Activated CD4-positive, alpha-beta T cell treated with anti-CD3 and anti-CD28 coated beads for 24 hours (primary cell): ENCODE results near the gene ZNF248.
A peak's percentile ranks its signal among the peaks of the same experiment; 100 is the strongest.
"Not testable (repeated sequence)": the region's sequence is repeated elsewhere in the genome, so short reads cannot be mapped to it uniquely, and the experiment has no call there.

Experiments
- DNase-seq, 2 donors: peaks; one replicate each; pipeline ENCODE4 v3.0.0-alpha.2; 2020; ENCODE audit warnings: low read depth in 2 of 2

Gene ZNF248

DNA sequence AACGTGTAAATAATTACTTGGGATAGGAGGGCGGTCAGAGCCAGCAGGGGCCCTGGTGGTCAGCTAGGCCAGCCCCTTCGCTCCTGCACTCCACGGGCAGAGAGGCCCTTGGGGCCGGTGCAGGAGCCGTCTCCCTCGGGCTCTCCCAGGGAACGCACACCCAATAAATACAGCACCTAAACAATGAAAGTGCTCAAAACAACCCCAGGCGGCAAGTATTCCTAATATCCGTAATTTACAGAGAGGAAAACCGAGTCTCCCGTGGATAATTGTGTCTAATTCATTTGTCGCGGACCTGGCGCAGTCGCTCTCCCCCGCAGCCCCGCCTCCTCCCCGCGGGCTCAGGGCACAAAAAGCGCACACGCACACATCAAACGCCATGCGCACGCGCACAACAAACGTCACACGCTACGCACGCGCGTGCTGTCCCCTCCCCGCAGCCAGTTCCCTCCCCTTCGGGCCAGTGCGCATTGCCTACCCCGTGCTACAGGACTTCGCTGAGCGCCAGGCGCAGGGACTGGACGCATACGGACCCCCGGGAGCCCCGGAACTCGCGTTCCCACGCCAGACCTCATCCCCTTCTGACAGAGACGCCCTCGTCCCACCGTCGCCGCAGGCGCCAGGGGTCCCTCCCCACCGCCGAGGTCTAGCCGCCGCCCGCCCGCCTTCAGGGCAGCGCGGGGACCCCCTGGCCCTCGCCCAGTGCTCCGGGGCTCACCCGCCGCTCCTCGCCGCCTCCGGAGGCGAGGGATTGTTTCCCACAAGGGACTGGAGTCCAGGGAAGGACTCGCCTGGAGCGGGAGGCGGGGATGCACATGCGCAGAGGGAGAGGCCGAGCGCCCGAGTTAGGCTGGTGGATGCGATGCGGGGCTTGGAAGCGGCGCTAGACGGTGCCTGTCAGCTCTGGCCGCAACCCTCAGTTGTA is at the start of gene ZNF248:
ZNF248 (minus strand) TSS at position 324 of the 925 bp plus-strand sequence. CDS start 1,300 bp downstream, outside the sequence.
- DNase-seq = peak; percentile 88 to 90

DNA sequence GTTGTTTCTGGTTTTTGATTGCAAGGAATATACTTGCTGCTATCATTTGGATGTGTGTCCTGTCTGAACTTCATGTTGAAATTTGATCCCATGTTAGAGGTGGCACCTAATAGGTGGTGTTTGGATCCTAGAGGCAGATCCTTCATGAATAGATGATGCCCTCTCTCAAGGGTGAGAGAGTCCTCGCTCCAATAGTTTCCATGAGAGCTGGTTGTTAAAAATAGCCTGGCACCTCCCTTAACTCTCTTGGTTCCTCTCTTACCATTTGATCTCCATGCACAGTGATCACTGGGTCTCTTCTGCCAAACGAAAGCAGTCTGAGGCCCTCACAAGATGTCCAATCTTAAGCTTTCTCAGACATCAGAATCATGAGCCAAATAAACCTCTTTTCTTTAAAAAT is 49.0 kb upstream of the ZNF248 start:
- DNase-seq = no peak

DNA sequence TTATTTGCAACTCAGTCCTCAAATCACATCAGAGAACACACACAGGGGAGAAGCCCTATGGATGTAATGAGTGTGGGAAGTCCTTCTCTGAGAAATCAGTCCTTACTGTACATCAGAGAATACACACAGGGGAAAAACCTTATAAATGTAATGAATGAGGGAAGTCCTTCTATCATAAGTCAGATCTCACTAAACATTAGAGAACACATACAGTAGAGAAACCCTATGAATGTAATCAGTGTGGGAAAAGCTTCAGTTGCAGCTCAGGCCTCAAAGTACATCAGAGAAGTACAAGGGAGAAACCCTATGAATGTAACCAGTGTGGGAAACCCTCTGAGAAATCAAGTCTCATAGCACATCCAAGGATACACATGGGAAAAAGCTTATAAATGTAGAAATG is 39.0 kb upstream of the ZNF248 start:
- DNase-seq = no peak

DNA sequence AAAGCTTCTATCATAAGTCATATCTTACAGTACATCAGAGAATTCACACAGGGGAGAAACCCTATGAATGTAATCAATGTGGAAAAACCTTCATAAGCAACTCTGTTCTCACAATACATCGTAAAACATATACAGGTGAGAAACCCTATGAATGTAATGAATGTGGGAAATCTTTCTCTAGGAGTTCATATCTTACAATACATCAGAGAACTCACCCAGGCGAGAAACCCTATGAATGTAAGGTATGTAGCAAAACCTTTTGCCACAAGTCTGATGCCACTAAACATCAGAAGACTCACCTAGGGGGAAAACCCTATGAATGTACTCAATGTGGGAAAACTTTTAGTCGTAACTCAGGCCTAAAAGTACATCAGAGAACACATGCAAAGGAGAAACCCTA is 38.3 kb upstream of the ZNF248 start:
- DNase-seq = no peak

DNA sequence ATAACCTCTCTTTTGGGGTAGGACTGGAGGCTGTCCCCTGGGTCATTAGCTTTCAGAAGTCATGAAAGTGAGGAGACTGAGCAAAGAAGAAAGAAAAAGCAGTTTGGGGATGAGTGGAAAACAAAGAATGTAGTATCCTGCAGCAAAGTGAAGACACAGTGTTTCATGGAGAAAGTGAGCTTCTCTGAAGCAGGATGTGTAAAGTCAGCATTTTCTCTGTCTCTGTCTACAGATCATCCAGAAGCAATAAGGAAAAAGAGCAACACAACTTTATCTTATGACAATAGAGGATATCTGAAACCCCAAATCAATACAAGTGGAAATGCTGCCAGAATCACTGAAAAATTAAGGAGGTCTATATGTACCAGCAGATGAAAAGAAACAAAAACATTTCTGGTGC is 28.4 kb upstream of the ZNF248 start:
- no peak for DNase-seq

DNA sequence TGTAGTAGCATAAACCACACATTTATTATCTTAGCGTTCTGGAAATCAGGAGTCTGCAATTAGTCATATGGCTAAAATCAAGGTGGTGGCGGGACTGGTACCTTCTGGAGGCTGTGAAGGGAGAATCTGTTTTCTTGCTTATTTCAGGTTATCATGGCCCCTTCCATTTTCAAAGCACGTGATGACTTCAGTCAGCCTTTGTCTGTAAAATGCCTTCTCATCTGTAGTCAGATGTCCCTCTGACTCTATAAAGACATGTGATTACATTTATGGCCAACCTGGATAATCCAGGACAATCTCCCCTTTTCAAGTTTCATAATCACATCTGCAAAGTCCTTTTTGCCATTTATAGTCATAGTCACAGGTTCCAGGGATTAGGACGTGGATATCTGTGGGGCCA is 15.5 kb upstream of the ZNF248 start:
- no peak for DNase-seq

DNA sequence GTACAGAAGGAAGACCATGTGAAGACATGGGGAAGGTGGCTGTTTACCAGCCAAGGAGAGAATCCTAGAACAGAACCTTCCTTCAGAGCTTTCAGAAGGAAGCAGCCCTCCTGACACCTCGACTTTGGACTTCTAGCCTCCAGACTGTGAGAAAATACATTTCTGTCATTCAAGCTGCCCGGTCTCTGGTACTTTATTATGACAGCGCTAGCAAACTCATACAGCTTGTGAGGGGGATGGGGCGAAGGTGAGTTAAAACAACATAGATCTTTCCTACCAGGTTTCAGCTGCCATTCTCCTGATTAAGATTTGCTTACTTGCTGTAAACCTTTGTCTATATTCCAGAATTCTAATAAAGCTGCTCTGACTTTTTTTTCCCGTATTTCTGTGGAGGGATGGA is 14.9 kb upstream of the ZNF248 start:
- DNase-seq = no peak

DNA sequence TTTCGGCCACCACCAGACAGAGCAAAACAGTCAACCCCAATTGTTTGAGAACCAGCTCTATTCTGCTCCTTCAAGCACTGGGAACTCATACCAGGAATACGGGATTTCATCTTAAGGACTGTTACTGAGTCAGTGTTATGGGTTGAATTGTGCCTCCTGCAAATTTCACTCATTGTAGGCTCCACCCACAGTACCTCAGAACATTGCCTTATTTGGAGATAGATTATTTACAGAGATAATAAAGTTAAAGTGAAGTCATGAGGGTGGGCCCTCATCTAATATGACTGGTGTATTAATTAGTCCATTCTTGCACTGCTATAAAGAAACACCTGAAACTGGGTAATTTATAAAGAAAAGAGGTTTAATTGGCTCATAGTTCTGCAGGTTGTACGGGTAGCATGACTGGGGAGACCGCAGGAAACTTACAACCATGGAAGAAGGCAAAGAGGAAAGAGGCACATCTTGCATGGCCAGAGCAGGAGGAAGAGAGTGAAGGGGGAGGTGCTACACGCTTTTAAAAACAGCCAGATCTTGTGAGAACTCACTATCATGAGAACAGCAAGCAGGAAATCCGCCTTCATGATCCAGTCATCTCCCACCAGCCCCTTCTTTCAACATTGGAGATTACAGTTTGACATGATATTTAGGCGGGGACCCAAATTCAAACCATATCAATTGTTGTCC is 14.3 kb upstream of the ZNF248 start:
- no peak for DNase-seq

DNA sequence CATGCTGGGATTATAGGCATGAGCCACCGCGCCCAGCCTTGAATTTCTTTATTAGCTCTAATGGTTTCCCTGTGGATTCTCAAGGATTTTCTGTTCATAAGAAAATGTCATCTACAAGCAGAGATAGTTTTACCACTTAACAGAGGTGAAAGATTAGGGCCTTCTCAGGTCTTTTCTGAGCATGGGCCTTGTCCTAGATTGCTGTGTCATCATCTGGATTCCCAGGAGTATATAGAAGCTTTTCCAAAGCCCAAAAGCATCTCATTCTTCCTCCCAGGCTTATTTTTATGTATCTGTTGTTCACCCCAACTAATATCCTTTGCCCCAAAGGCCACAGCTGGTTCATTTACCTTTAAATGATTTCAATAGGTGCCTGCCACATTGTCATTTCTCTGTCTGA is 13.7 kb upstream of the ZNF248 start:
- DNase-seq = no peak

DNA sequence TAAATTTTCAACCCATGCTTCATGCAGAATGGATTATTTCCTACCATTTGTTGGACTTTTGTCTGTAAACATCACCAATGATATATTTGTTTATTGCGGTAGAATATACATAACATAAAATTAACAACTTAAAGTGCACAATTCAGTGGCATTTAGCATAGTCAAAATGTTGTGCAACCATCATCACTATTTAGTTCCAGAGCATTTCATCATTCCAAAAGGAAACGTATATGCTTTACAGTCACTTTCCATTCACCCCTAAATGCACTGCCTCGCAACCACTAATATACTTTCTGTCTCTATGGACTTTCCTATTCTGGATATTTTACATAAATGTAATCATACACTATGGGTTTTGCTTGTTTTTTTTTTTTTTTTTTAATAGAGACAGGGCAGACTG is 11.4 kb upstream of the ZNF248 start:
- DNase-seq = no peak

DNA sequence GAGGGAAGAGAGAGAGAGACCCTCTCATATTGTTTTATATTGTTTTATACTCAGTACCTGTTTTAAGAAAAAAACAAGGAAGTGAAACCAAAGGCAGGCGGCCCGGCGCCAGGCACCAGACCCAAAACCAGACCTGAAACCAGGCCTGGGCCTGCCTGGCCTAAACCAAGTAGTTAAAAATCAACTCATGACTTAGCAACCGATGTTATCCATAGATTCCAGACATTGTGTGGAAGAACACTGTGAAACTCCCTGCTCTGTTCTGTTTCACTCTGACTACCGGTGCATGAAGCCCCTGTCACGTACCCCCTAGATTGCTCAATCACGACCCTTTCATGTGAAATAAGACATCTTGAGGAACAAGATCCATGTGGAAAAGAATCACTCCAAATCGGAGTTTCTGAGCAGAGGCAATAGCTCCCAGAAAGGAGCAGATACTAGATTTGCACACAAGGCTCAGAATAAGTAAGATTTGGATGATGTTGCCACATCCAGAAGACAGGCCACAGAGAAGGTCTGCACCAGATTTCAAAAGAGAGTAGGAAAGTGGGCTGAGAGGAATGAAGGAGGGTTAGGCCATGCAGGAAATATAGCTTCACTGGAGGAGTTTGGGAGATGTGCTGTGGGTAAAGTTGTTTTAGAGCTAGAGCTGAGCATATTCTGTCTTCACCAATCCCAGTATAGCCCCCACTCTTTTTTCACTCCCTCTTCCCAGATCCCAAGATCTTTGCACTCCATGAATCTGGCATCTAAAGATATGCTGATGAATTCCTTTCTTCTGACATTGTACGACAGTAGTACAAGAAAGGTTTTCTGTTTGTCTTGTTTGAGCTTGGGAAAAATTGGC is 8.8 kb upstream of the ZNF248 start:
- DNase-seq = no peak

DNA sequence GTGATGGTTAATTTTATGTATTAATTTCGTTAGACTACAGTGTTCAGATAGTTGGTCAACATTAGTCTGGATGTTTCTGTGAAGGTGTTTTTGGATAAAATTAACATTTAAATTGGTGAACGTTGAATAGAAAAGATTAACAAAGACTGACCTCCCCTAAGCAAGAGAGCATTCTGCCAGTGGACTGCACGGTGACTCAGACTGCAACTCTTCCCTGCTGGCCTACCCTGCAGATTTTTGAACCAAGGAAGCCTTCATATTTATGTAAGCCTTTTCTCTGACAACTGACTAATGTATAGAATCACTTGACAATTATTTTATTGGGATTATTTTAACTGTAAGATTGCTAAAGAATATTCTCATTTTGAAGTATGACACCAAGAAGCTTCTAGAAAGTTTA is 7.9 kb upstream of the ZNF248 start:
- no peak for DNase-seq

DNA sequence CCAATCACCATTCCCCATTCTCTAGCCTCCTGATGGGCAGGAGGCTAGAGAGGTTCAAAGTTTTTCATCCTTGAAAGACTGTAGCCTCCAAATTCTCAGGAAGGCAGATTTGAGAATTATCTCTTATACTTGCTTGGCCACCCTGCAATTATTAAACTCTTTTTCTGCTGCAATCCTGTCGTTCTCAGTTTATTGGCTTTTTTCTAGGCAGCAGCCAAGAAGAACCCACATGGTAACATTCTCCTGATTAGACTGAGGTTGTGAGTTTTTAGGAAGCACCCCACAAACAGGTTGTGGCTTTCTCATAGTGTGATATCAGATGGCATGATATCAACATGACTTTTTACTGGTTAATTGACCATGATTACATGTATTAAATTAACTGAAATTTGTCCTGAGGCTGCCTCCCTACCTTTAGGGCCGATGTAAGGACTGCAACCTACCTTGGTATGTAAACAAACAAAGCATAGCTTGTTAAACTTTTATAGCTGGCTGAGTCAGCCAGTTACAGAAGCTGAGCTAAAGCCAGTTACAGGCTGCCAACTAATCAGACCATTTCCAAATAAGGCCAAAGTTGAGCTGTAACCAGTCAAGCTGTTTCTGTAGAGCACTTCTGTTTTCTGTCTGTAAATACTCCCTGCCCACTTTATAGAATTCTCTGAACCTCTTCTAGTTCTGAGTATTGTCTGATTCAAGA is 3.2 kb upstream of the ZNF248 start:
- DNase-seq = no peak

DNA sequence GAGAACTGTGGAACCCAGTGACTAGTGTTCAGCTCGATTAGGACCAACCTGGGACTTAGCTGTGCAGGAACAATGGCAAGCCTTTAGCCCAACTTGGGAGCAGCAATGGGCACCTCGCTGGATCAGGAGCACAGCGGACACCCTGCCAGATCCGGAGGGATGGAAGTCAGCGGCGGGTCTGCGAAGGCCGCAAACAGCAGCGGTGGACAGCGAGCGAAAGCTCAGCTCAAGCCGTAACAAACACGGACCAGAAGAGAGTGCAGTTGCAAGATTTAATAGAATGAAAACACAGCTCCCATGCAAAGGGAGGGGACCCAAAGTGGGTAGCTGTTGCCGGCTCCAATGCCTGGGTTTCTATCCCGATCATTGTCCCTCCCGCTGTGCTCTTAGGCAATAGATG is 1.9 kb upstream of the ZNF248 start:
- not testable (repeated sequence) for DNase-seq

DNA sequence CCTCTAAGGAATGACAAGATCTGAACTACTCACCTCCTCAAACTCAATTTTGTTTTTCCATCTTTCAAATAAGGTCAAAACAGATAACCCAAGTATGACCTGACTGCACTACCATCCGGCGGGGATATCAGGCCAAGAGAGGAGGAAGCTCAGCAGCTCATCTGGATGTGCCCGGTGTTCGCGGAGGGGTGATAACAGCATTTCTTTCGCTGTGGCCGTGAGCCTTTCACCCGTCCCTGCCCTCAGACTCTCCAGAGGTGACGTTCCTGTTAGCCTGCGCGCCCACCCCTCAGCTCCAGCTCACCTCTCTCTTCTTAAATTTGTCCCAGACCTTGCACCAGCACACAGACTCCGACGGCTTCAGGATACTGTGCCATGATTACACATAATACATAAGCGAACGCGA is 526 bp downstream of the ZNF248 start:
- no peak for DNase-seq

DNA sequence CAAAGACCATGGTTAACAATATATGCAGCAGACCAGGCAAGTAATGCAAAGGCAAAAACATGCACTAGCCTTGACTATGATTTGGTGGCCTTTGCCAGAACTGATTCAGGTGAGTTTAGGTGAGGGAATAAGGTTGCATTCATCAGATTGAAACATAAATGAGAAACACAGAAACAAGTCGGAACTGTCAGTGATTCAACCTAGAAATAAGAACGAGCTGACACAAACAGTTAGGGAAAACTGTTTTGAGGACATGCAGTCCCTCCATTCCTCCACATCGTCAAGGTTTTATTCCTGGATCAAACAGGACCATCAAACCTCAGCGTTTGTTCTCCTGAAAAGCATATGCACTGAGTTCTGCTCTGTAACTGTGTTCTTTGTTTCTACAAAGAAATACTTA is 1.8 kb downstream of the ZNF248 start:
- no peak for DNase-seq

DNA sequence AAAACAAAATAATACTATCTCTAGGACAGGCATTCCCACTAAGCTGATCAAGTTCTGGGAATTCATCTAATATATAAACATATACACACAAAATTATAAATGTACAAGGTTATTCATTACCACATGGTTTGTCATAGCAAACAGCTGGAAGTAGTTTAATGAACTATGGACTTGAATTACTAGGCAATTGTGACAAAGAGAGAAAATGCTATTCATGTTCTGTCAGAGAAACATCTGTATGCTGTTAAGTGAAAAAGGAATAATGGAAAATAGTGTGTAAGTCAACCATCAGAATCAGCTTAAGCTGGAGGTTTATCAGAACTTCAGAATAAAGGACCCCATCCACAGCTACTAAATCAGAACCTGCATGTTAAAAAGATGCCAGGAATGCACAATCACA is 2.8 kb downstream of the ZNF248 start:
- DNase-seq = no peak

DNA sequence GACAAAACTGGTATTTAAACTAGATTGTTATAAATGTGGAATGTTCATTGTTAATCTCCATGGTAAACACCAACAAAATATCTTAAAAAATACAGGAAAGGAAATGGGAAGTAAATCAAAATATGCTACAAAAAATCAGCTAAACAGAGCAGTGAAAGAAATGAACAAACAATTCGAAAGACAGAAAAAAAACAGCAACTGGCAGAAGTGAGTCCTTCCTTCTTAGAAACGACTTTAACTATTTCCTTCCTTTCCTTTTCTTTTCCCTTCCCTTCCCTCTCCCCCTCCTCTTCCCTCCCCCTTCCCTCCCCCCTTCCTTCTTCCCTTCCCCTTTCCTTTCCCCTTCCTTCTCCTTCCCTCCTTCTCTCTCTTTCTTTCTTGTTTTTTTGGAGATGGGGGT is 12.8 kb downstream of the ZNF248 start:
- no peak for DNase-seq

DNA sequence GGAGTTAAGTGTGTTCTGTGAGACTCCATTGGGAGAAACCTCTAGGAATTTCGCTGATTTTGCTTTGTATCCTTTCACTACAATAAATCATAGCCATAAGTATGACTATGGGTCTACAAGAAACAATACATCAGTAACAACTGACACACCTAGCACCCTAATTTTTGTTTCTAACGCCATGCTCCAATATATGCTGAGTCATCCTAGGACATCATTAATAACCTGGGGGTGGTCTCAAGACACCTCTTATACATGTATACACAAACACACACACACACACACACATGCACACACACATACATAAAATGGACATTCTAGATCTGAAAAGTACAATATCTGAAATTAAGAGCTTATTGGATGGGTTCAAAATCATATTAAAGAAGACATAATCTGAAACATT is 18.2 kb downstream of the ZNF248 start:
- no peak for DNase-seq

DNA sequence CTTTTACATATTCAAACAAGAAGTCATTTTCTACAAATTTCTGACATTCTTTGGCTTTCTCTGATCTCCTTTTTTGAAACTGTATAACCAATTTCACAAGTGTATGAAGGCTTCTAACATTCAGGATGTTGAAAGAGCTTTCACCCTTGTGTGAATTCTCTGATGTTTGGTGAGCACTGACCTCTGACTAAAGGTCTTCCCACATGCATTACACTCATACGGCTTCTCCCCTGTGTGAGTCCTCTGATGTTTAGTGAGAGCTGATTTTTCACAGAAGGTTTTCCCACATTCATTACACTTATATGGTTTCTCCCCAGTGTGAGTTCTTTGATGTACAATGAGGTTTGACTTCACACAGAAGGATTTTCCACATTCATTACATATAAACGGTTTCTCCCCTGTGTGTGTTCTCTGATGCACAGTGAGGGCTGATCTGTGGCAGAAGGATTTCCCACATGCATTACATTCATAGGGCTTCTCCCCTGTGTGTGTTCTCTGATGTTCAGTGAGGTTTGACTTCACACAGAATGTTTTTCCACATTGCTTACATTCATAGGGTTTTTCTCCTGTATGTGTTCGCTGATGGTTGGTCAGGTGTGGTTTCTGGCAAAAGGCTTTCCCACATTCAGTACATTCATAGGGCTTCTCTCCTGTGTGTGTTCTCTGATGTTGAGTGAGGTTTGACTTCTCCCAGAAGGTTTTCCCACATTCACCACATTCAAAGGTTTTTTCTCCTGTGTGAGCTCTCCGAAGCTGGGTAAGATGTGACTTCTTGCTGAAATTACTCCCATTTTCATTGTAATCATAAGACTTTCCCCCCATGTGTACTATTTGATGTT is 25.7 kb downstream of the ZNF248 start:
- DNase-seq = no peak

DNA sequence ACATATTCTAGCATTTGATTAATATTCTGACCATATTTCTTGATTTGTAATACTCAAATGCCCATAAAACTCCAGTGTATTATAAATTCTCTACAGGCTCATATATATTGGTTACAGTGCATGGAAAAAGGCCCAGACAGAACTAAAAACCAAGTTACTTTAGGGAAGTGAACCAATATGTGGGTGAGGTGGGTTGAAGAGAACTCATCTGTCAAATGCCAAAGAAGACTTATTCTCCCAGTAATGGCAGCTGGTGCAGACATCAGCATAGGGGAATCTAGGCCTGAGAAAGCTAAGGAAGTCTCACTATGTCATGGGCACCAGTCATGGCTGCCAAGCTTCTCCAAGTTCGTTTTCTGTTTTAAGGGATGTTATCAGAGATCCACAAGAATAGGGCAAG is 30.6 kb downstream of the ZNF248 start:
- DNase-seq = no peak
